GM23338 (cell line): ENCODE results near the gene CACUL1.

Source experiments
- CREB1 ChIP-seq: fragments of 250-450 bp; sonication (Bioruptor Pico); IDR thresholded peaks from 2 replicates; pipeline ENCODE4 v1.5.0; 2020; ENCODE audit warnings: low read depth, mild to moderate bottlenecking, moderate library complexity
- CTCF ChIP-seq, 2 experiments: fragments of 200-600 bp in 1 of 2; sonication (generic) in 1 of 2; conservative IDR thresholded peaks; 2 replicates each; pipeline versions ENCODE4 v1.5.1 to v1.6.1; 2016 to 2017; ENCODE audit warnings: antibody characterized with exemption in 2 of 2, low read depth in 2 of 2, mild to moderate bottlenecking in 2 of 2, moderate library complexity in 1 of 2
- EZH2 ChIP-seq: fragments of 200-600 bp; sonication (generic); IDR thresholded peaks from one replicate; pipeline ENCODE4 v1.8.0; 2017; ENCODE audit warnings: antibody characterized with exemption, mild to moderate bottlenecking, low read depth; ENCODE audit not compliant: unreplicated experiment
- EZH2phosphoT487 ChIP-seq: fragments of 200-600 bp; sonication (generic); IDR thresholded peaks from one replicate; pipeline ENCODE4 v1.8.1; 2018; ENCODE audit warnings: antibody characterized with exemption; ENCODE audit not compliant: unreplicated experiment
- JUNB ChIP-seq: IDR thresholded peaks from one replicate; pipeline ENCODE4 v1.6.1; 2016; ENCODE audit warnings: antibody characterized with exemption; ENCODE audit not compliant: unreplicated experiment
- POLR2AphosphoS5 ChIP-seq: IDR thresholded peaks from 2 replicates; pipeline ENCODE4 v1.6.1; 2016; ENCODE audit warnings: antibody characterized with exemption, low read depth
- REST ChIP-seq: IDR thresholded peaks from one replicate; pipeline ENCODE4 v1.6.1; 2018; ENCODE audit warnings: antibody characterized with exemption; ENCODE audit not compliant: unreplicated experiment
- STAT1 ChIP-seq: IDR thresholded peaks from one replicate; pipeline ENCODE4 v1.6.1; 2016; ENCODE audit warnings: antibody characterized with exemption; ENCODE audit not compliant: unreplicated experiment
- ZNF114 ChIP-seq: fragments of 250-450 bp; sonication (Bioruptor Pico); IDR thresholded peaks from 2 replicates; pipeline ENCODE4 v1.5.0; 2020; ENCODE audit warnings: mild to moderate bottlenecking, moderate library complexity
- ZNF331 ChIP-seq: fragments of 250-450 bp; sonication (Bioruptor Pico); IDR thresholded peaks from 2 replicates; pipeline ENCODE4 v1.5.0; 2020; ENCODE audit warnings: low read depth, mild to moderate bottlenecking, moderate library complexity
- ZNF462 ChIP-seq: fragments of 250-450 bp; sonication (Bioruptor Pico); IDR thresholded peaks from 2 replicates; pipeline ENCODE4 v1.5.0; 2020; ENCODE audit warnings: mild to moderate bottlenecking, moderate library complexity

- TF ChIP-seq EZH2 (no peak), CTCF (conservative IDR thresholded peaks at IDR 0.05; ENCODE audit: low read depth in 2 of 2) (no peak), EZH2phosphoT487 (no peak), POLR2AphosphoS5 (no peak), REST (no peak), ZNF114 (CRISPR knock-in tag) (no peak), JUNB (no peak), ZNF331 (CRISPR knock-in tag) (no peak), CREB1 (CRISPR knock-in tag) (no peak), ZNF462 (CRISPR knock-in tag) (no peak), STAT1 (no peak)
These were observed 24.0 kb upstream of the CACUL1 start for GRCh38 chr10:118778727-118779126.
